HG03159 (cell line): ENCODE data around the gene RHBDD3.

Experiments used
- ATAC-seq: cut with Tn5 transposase; IDR thresholded peaks from one replicate; pipeline ENCODE4 v1.9.1; 2021; ENCODE audit warnings: mild to moderate bottlenecking, moderate library complexity; ENCODE audit not compliant: unreplicated experiment

RHBDD3 gene

GRCh38 chr22:29306835-29307595, 39.2 kb upstream of the RHBDD3 start:
- ATAC-seq, result no peak

- no peak for ATAC-seq
These were observed 38.5 kb upstream of the RHBDD3 start, which contains the start of gene GAS2L1 for GRCh38 chr22:29306175-29306834. Gene GAS2L1 (plus strand): TSS chr22:29306650. CDS start chr22:29308106, 1,456 bp downstream.

- ATAC-seq, result no peak
These were observed 38.0 kb upstream of the RHBDD3 start for GRCh38 chr22:29305836-29306174.

DNA sequence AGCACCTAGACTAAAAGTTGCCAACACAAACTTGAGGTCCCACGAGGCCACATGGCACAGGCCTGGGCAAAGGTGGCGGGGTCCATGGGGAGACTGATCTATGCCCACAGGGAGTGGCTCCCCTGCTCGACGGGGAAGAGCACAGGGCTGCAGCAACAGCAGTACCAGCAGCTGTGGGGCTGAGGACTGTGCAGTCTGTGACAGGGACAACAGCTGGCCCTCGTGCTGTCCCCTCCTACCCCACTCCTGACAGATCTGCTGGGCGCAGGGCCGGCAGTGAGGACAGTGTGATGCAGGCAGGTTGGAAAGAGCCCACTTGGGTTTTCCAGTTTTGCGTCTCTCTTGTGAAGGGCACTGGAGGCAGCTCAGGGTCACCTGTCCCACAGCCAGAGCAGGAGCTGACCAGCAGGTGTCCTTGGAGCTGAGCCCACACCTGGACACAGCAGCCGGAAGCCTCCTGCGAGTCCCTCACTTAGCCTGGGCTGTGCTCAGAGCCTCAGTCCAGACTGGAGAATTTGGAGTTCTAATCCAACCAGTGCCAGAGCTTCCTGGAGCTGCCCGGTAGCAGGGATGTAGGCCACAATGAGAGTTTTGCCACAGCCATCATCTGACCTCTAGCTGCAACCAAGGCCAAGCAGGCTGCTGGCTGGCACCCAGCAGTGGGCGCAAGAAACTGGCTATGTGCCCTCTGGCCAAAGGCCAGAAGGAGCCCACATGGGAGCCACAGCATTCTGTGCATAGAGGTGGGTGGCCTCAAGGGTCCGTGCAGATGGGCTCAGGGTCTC, 35.1 kb upstream of the RHBDD3 start:
- no peak for ATAC-seq

DNA sequence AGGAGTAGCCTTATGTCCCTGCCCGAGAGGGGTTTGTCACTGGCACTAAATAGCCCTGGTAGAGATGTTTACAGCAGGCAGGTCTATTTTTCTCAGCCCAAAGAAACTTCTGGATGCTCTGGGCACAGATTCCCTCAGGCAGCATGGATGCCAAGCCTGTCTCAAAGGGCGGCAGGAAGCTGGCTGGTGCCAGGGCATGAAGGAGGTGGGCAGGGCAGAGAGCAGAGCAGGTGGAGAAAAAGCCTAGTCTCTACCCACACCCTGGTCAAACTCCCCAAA, 34.6 kb upstream of the RHBDD3 start:
- no peak for ATAC-seq

DNA sequence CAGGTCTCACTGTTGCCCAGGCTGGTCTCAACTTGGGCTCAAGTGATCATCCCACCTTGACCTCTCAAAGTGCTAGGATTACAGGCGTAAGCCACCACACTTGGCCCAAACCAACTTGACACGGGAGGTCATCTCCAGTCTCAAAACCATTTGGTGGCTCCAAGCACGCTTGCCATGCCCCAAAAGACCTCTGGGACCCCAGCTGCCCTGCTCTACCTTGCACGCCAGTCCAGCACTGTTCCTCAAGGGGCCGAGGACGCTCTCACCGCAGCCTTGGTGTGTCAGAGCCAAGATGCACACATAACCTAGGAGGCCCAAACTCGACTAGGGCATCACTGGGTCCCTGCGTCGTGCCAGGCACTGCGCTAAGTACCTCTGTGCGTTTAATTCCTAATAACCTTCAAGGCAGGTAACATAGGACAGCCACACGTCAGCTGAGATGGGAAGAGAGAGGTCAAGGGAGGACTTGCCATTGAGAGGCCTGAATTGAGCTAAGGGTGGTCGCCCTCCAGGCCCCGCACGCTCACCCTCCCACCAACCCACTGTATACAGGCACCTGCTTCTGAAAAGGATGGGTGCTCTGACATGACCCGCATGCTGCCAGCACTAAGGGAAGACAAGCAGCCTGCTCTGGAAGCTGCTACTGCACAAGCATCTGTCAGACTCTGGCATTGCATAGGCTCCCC, 34.1 kb upstream of the RHBDD3 start:
- ATAC-seq, result no peak

DNA sequence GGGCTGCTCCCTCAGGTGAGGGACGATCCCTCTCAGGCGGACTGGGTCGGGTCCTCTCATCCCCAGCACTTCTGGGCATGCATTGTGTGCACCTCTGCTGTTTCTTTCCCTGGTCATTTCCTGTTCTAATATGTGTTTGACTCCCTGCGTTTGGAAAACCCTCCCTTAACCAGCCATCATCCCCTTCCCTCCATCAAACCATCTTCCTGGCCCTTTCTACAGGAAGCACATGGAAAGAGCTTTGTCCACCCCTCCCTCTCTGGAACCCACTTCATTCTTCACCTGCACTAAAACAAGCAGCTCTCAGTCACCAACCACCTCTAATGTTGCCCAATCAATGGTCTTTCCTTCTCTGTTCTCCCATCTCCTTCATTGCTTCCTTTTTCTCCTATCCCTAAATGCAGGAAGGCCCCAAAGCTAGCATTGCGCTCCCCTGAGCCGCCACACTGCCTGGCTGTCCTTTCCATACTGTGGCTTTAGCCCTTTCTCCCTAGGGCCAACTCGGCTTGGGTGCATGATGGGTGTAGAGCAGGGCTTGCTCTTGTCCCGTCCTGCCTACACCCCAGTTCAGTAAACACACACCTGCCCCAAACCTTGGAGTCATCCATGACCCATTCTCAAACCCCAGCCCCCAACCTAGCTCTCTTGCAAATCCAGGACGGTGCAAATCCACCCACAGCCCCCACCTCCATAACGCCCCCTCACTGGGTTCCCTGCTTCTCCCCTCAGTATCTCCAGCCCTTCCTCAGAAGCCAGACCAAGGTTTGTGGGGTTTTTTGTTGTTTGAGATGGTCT, 33.2 kb upstream of the RHBDD3 start:
- no peak for ATAC-seq

- ATAC-seq, result no peak
These were observed 32.7 kb upstream of the RHBDD3 start for GRCh38 chr22:29300467-29300806.

DNA sequence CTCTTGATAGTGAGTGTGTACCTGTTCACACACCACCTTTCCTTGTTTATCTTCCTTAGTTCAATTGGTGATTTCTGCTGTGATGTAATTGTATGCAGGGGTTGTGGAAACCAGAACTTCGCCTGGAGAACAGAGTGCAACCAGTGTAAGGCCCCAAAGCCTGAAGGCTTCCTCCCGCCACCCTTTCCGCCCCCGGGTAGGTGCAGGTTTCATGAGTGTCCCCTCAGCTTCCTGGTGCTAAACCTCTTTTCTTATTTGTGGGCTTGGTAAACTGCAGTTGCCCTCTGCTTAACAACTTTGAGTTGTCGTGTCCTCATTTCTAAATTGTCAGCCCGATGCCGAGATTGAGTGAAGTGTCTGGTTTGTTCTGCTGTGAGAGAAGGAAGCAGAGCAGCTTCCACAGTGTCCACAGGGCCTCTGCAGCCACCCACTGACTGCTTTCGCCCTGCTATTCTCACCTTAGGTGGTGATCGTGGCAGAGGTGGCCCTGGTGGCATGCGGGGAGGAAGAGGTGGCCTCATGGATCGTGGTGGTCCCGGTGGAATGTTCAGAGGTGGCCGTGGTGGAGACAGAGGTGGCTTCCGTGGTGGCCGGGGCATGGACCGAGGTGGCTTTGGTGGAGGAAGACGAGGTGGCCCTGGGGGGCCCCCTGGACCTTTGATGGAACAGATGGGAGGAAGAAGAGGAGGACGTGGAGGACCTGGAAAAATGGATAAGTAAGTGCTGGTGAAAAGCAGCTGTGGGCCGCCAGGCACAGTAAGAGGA, 31.5 kb upstream of the RHBDD3 start:
- no peak for ATAC-seq

- no peak for ATAC-seq
These were observed 30.9 kb upstream of the RHBDD3 start for GRCh38 chr22:29298641-29299040.

GRCh38 chr22:29292379-29292778, 24.6 kb upstream of the RHBDD3 start:
- no peak for ATAC-seq

DNA sequence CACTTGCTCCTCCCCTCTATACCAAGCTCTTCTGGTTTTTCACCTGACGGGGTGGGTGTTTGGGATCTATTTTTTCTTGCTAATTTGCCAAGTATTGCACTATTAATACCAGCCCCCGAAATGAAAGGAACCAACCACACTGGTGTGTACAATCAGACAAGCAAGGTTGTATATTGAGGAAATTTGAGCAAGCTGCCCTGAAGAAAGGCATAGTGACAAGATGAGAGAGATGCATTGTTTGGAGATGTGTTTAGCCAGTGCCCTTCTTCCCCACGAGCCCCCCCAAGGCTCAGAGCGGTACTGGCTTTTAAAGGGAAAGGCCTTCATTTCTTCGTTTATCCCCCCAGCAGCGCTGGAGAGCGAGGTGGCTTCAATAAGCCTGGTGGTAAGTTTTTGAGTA, 23.4 kb upstream of the RHBDD3 start:
- no peak for ATAC-seq

GRCh38 chr22:29290061-29290460, 22.3 kb upstream of the RHBDD3 start:
- no peak for ATAC-seq

GRCh38 chr22:29288837-29289236, 21.1 kb upstream of the RHBDD3 start:
- ATAC-seq, result no peak

- no peak for ATAC-seq
These were observed 16.4 kb upstream of the RHBDD3 start for GRCh38 chr22:29284196-29284595.

GRCh38 chr22:29277927-29278326, 10.1 kb upstream of the RHBDD3 start:
- no peak for ATAC-seq

DNA sequence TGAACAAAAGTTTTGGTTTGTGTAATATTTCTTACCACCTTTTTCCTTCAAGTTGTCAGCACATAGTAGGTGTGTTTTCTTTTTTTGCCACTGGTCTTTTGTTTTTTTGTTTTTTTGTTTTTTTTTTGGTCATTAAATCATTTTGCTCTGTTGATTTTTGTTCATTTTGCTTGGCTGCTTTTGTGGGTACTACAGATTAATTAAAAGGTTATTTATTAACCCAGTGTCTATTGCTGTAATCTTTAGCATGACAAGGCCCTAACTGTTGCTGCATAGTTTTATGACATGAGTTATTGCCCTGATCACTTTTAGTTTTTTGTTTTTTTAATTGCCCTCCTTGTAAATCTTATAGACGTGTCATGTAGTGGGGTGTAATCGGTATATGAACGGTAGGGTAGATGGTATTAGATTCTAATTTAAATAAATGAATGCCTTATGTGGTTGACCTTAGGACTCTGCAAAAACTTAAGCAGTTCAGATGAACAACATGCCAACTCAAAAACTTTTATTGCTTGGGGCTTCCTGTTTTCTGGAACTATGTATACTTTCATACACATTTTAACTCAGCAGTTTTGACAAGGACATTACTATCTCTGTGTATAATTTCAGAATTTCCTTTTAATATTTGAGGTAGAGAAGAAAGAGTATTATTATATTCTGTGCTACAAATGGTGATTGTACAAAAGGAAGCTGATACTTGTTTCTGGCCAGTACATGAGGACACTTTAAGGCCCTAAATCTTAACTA, 8.2 kb upstream of the RHBDD3 start:
- no peak for ATAC-seq

DNA sequence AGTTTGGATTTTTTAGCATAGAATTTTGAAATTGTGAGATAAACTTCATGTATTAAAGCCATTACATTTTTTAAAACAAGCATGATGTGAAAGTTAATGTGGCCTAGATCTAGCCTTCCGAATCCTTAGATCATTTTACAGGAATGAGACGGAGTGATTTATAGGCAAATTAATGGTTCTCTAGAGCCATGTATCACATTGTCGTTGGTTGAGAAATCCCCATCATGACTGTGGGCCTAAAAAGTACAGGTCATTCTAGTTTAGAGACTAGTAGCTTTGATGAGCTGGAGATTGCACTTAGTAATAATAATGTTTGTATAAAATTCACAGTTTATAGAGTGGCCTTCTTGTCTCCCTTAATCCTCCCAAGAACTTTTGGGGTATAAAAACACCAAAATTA, 7.4 kb upstream of the RHBDD3 start:
- ATAC-seq, result no peak

- no peak for ATAC-seq
These were observed 4.8 kb upstream of the RHBDD3 start for GRCh38 chr22:29272624-29273023.
